CD4-positive, alpha-beta T cell treated with Interferon alpha-2 for 1 hour (primary cell): ENCODE results near the gene MRPL34.
A peak's percentile ranks its signal among the peaks of the same experiment; 100 is the strongest.

Experiments used
- DNase-seq, 2 donors: peaks; one replicate each; pipeline ENCODE4 v3.0.0-alpha.2; 2020 to 2022

MRPL34 gene

DNA sequence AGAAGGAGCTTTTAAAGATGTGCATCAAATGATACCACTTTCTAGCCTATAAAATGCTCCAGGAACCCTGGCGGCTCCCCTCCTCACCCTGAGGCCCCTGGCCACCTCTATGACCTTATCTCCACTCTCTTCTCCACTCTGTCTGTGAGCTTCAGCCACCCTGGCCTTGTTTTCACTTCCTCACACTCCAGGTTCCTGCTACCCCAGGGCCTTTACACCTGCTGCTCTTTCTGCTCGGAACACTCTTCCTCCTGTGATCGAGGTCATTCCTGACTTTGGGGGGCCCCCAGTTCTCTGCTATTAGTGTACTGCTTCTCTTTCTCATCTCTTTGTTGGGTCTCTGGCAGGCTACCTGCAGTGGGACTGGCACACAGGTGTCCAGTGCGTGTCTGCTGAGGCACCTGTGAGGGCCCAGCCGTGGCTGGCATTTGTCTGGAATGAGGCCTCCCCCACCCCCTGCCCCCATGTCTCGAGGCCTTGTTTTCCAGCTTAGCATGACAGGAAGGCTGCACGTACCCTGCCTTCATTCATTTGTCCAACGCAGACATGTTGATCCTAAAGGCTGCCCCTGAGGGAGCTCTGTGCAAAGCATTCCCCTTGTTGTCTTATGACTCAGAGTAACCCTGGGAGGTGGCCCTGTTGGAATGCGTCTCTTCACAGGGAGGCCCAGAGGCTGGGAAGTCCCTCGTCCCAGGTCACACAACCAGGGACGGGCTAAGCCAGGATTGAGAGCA lies 6.0 kb downstream of the MRPL34 start:
- DNase-seq: no peak

DNA sequence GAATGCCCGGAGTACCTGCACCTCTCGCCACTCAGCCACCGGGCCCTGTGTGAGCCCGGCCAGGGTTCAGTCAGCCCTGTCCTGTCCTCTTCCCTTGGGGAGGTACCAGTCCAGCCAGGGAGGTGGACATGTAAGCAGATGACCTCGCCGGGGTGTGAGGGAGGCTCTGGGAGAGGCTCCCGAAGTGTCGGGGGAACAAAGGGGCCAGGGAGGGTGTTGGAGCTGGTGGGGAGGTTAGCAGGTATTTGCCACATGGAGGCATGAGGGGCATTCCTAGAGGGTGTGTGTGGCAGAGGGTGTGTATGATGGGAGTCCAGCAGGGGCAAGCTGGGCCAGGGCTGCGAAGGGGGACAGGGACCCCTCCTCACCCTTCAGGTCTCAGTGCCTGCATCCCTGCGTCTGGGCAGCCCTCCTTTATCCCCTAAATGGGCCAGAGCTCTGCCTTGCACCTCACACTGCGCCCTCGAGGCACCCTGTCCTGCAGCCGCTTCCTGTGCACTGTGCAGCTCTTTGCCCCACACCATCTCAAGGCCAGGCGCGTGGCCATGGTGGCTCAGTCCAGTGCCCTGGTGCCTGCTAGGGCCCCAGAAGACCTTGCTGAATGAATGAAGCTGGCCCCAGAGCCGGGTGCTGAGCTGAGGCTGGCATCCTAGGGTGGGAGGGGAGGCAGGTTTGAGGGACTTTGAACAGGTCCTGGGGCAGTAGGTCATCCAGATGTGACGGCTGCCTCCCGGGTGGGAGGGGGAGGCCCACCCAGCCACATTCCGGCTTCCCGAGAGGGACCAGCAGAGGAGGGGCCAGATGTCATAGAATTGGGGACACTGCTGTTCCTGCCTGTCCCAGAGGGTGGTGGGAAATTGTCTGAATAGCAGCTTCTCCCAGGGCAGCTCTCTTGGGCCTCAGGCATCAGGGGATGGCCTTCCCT lies 6.8 kb downstream of the MRPL34 start:
- DNase-seq: no peak

DNA sequence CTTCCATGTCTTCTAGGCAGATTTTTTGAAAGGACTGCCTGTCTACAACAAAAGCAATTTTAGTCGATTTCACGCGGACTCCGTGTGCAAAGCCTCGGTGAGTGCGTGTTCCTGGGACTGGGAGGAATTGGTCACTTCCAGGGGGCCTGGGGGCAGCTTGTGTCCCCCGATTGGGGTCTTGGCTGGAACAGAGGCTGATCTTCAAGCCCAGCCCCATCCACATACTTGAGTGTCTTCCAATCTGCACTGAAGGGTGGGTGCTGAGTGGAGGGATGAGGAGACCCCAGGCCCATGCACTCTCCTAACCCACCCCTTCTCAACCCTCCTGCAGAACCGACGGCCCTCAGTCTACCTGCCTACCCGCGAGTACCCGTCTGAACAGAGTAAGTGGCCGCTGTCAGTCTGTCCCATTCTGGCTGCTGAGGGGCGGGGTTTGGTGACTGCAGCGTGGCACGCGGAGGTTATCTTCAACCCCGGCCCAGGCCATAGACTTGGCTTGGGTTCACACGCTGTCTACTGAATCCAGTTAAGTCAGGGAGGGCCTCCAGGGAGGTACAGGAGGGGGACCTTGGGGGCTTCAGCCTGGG lies 8.4 kb downstream of the MRPL34 start:
- no peak for DNase-seq

DNA sequence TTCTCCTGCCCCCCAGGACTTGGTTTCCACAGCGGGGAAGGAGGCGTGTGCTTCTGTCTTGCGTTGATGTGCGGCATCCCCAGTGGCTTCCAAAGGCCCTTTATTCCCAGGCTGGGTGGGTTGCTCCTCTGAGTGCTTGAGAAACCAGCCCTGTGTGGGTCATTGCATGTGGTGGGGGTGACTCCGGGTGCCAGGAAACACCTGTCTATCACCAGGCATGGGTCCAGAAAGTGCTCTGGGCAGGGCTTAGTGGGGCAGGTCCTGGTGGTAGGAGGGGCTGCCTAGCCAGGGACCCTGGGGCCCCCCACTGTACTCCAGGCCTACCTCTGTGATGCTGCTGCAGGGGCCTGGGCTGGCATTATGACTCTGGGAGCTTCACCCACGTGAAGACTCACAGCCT lies 13.3 kb downstream of the MRPL34 start:
- no peak for DNase-seq

DNA sequence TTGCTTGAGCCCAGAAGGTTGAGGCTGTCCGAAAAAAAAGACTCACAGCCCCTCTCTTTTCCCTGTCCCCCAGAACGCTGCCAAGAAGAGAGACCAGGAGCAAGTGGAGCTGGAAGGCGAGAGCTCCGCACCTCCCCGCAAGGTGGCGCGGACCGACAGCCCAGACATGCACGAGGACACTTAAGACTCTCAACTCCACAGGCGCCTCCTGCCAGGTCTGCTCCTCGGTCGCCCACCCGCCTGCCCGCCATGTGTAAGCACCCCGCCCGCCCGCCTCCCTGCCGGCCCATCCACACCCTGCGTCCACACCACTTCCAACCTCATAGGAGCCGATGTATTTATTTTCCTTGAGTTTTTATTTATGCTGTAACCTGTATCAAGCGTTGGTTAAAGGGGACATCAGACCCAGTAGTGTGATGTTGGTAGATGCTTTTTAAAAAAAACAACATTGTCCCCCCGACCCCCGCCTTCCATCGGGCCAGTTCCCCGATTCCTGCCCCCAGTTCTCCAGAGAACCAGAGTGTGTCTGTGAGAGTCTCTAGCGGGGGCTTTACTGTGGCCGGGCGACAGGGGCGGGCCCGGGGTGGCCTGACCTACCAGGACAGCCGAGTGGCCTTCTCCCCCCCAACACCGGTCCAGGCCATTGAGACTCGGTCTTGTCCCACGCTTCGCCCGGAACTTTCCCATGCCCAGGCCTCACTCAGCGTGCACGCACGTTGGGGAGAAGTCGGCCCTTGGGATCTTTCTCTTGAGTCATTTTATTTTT lies 14.0 kb downstream of the MRPL34 start:
- no peak for DNase-seq

DNA sequence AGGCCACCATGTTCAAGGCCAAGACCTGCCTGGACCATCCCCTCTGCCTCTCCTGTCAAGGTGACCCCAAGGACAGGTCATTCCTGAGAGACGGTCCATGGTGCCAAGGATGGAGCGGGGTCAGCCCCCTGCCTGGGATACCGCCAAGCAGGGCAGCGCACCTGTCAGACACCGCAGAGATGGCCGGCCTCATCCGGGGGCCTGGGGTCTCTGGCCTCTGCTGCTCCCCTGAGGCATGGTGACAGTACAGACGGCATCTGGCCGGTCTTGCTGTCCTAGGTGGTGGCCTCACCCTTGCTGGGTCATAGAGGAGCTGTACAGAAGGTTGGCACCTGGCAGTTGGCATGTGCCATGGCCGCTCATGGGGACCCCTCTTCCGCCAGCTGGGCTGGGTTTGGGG lies 14.8 kb downstream of the MRPL34 start:
- no peak for DNase-seq

DNA sequence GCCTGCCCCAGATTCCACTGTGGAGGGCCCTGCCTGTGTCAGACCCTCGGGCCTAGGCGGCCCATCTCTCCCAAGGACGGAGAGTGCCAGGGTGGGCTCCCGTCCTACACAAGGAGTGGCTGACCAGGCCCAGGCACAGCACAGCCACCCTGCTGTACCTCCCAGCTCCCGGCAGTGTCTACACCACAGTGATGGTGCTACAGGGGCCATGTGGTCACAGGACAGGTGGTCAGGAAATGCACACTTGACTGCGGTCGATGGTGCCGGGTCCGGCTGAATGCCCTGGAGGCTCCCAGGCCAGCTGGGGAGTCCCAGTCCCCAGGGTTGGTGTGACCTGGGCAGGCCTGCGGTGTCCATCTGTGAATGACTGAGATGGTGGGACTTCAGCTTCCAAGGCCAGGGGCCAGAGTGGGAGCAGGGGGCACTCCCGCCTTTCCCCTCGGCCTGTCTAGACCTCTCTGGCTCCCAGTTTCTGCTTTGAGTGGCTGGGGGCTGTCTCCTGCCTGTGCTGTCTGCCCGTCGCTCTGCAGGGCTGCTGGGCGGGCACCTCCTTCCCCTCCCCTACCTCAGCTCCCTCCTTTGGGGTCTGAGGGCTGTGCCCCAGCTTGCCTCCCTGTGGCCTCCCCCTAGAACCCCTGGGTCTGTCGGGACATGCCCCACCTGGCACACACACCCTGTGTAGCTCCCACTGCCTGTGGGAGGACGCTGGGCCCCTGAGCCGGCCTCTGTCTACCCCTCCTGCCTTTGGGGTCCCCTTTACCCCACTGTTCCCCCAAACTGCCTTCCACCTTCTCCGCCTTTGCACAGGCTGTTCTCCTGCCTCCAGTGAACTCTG lies 16.2 kb downstream of the MRPL34 start:
- no peak for DNase-seq

GRCh38 chr19:17322854-17323253 lies 17.2 kb downstream of the MRPL34 start:
- no peak for DNase-seq

DNA sequence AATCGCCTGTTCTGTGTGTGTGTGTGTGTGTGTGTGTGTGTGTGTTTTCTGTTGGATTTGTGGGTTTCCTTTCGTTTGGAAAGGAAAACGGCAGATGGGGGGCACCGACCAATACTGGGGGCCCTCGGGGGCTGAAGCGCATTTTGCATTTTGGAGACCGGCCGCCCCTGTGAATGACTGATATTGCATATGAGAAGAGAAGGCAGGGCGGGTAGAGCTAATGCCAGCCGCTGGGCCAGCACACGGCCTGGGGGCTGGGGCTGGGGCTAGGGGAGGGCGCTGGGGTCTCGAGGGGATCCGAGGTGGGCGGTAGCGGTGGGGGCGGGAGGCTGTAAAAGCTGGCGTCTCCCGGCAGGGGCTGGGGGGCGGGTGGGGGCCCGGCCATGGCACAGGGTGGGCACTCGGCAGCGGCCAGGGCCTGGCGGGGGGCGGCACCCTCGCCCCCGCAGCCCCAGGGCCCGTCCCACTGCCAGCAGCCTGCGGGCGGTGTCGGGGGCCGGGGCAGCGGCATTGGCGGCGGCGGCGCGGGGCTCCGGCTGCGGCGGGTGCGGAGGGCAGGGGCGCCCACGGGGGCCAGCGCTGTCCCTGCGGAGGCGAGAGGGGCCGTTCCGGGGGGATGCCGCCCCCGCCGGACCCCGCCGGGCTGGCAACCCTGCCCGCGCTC lies 17.8 kb downstream of the MRPL34 start:
- no peak for DNase-seq

- DNase-seq: no peak
Measured at GRCh38 chr19:17323964-17324332, 18.3 kb downstream of the MRPL34 start.

- no peak for DNase-seq
Measured at GRCh38 chr19:17324357-17325114, 18.9 kb downstream of the MRPL34 start.

- DNase-seq: no peak
Measured at GRCh38 chr19:17325133-17325532, 19.5 kb downstream of the MRPL34 start.

- DNase-seq: no peak
Measured at GRCh38 chr19:17325881-17326594, 20.4 kb downstream of the MRPL34 start.

- DNase-seq: no peak
Measured at GRCh38 chr19:17326595-17326966, 20.9 kb downstream of the MRPL34 start.

GRCh38 chr19:17327068-17327653 lies 21.5 kb downstream of the MRPL34 start:
- DNase-seq: no peak

DNA sequence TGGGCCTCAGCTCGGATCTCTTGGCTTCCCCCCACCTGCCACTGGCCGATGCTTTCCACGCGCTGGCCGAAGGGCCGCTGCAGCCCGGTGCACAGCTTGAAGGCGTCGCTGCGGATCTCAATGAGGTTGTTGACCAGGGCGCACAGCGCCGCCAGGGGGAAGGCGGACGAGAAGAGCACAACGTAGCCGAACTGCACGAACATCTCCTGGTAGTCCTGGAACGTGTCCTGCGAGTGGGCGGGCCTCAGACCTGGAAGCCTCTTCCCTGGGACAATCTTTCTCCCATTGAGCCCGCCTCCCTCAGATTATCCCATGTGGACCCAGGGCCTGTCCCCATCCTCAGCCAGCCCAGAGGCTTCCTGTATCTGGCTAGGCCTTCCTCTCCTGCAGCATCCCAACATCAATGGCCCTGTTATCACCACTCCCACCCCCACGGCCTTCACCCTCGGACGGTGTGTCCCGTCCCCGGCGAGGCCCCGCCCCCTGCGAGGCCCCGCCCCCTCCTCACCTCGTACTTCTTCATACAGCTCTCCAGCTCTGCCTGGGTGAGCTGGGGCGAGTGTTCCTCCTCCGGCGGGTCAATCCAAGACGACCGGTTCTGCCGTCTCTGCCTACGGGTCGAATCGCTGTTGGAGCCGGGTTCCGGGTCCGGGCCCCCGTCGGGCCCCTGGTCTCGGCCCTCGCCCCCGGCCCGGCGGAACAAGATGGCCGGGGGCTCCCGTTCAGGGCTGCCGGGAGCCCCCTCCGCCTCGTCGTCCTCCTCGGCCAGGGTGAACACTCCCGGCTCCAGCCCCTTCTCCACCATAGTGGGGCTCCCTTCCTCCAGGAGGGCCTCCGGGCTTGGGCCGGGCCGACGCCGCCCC lies 22.2 kb downstream of the MRPL34 start:
- DNase-seq: peak; percentile 63 to 72

DNA sequence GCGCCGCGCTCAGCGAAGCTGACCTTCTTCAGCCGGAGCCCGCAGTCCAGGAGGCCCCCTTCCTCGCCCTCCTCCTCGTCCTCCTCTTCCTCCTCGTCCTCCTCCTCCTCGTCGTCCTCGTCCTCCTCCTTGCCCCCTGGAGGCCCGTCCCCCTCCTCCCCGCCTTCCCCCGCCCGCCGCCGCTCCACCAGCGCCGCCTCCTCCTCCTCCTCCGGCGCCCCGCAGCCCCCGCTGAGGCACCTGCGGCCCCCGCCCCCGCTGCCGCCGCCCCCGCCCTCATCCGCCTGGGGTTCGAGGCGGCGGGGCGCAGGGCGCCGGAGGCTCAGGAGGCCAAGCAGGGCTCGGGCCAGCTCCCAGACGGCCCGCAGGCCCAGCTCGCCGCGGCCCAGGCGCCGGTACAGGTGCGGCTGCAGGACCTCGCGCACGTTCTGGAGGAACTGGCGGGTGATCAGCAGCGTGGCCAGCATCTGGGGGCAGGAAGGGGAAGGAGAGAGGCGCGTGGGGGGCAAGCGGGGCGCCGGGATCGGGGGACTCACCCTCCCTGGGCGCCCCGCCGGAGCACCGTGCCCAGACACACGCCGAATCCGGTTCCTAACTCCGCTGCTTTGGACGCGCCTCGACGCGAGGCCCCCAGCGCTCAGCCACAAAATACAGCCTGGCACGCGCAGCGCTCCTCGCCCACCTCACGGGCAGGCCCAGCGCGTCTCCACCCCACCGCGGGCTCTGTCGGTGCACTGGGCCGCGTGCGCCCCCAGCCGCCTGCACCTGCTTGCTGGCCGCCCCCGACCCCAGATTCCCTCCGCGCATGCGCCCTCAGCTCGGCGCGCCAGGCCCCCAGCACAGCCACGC lies 23.1 kb downstream of the MRPL34 start:
- peak in 1 of 2 donors; percentile 57 for DNase-seq
